ENCODE data around the gene ZNF219.
A peak's percentile ranks its signal among the peaks of the same experiment; 100 is the strongest.

Gene ZNF219

GRCh38 chr14:21098076-21098891, at the start of gene ZNF219:
Gene ZNF219 (minus strand): TSS chr14:21098655. CDS start chr14:21093591, 5,064 bp downstream.
- no peak for FAIRE-seq

GRCh38 chr14:21145437-21145836, 47.0 kb upstream of the ZNF219 start:
- FAIRE-seq, result peak; percentile 43

- no peak for FAIRE-seq
Observed at GRCh38 chr14:21142357-21142756, 43.9 kb upstream of the ZNF219 start.

GRCh38 chr14:21136024-21136423, 37.6 kb upstream of the ZNF219 start:
- FAIRE-seq, result no peak

GRCh38 chr14:21133901-21134300, 35.4 kb upstream of the ZNF219 start:
- FAIRE-seq, result no peak

GRCh38 chr14:21123429-21123828, 25.0 kb upstream of the ZNF219 start:
- no peak for FAIRE-seq

GRCh38 chr14:21121122-21121521, 22.7 kb upstream of the ZNF219 start:
- no peak for FAIRE-seq

- no peak for FAIRE-seq
Observed at GRCh38 chr14:21120686-21121085, 22.2 kb upstream of the ZNF219 start.

GRCh38 chr14:21118933-21119332, 20.5 kb upstream of the ZNF219 start:
- FAIRE-seq, result no peak

GRCh38 chr14:21113369-21113768, 14.9 kb upstream of the ZNF219 start:
- no peak for FAIRE-seq

GRCh38 chr14:21112255-21112654, 13.8 kb upstream of the ZNF219 start:
- FAIRE-seq, result no peak

GRCh38 chr14:21109377-21110138, 11.1 kb upstream of the ZNF219 start:
- FAIRE-seq, result no peak

GRCh38 chr14:21108791-21109190, 10.3 kb upstream of the ZNF219 start:
- FAIRE-seq, result no peak

GRCh38 chr14:21107283-21107800, 8.9 kb upstream of the ZNF219 start:
- no peak for FAIRE-seq

- FAIRE-seq, result no peak
Observed at GRCh38 chr14:21106498-21107282, 8.2 kb upstream of the ZNF219 start.

- FAIRE-seq, result no peak
Observed at GRCh38 chr14:21106176-21106497, 7.7 kb upstream of the ZNF219 start.

GRCh38 chr14:21105095-21105494, 6.6 kb upstream of the ZNF219 start:
- FAIRE-seq, result no peak

- FAIRE-seq, result no peak
Observed at GRCh38 chr14:21104448-21105060, 6.1 kb upstream of the ZNF219 start.

GRCh38 chr14:21103710-21104447, 5.4 kb upstream of the ZNF219 start:
- FAIRE-seq, result no peak

GRCh38 chr14:21103411-21103709, 4.9 kb upstream of the ZNF219 start:
- no peak for FAIRE-seq

- no peak for FAIRE-seq
Observed at GRCh38 chr14:21102521-21103410, 4.3 kb upstream of the ZNF219 start.

All from colon (tissue), 2 donors.